Fibroblast of lung (primary cell): Measurements from ENCODE around the gene ENTPD3. TPM values are rescaled to one million over a fixed set of nuclear protein-coding genes. Genes with fewer than 3 reads are reported as not detected.

Experiments used
- DNase-seq, 2 donors: peaks; one replicate each; pipeline versions ENCODE4 v3.0.0 to v3.0.0-alpha.2; 2010; ENCODE audit warnings: low read depth in 2 of 2
- H2AFZ ChIP-seq: 2 replicates; pipeline ENCODE4 v1.5.1; 2012; ENCODE audit warnings: low read length, control low read depth, inconsistent platforms
- H3K27ac ChIP-seq: 2 replicates; pipeline ENCODE4 v1.5.1; 2011; ENCODE audit warnings: low read length, control low read depth; ENCODE audit not compliant: insufficient read depth
- H3K27me3 ChIP-seq: 2 replicates; pipeline ENCODE4 v1.5.1; 2011; ENCODE audit warnings: mild to moderate bottlenecking, low read length; ENCODE audit not compliant: control insufficient read depth, insufficient read depth
- H3K36me3 ChIP-seq: 2 replicates; pipeline ENCODE4 v1.5.1; 2011; ENCODE audit warnings: low read length; ENCODE audit not compliant: control insufficient read depth, insufficient read depth
- H3K4me1 ChIP-seq: 2 replicates; pipeline ENCODE4 v1.5.1; 2011; ENCODE audit warnings: low read length; ENCODE audit not compliant: control insufficient read depth, insufficient read depth; ENCODE audit errors: extremely low read depth
- H3K4me2 ChIP-seq: 2 replicates; pipeline ENCODE4 v1.5.1; 2011; ENCODE audit warnings: low read length, control low read depth; ENCODE audit not compliant: insufficient read depth; ENCODE audit errors: extremely low read depth
- H3K4me3 ChIP-seq, 4 experiments: fragments of 200-600 bp in 1 of 4; sonication (generic) in 1 of 4; replicated peaks in 1 of 4; 2 replicates each; pipeline ENCODE4 v1.5.1; 2011 to 2016; ENCODE audit warnings: low read length in 4 of 4, low read depth in 3 of 4, mild to moderate bottlenecking in 3 of 4, control low read depth in 2 of 4, inconsistent platforms in 1 of 4, mixed read lengths in 1 of 4; ENCODE audit not compliant: insufficient read depth in 1 of 4; ENCODE audit errors: control extremely low read depth in 1 of 4
- H3K79me2 ChIP-seq: 2 replicates; pipeline ENCODE4 v1.5.1; 2012; ENCODE audit warnings: mild to moderate bottlenecking, low read length, inconsistent platforms; ENCODE audit not compliant: control insufficient read depth, insufficient read depth
- H3K9ac ChIP-seq: 2 replicates; pipeline ENCODE4 v1.5.1; 2011; ENCODE audit warnings: mild to moderate bottlenecking, low read length, control low read depth; ENCODE audit not compliant: insufficient read depth
- H3K9me3 ChIP-seq: 2 replicates; pipeline ENCODE4 v1.5.1; 2012; ENCODE audit warnings: low read depth, low read length; ENCODE audit not compliant: control insufficient read depth, insufficient read depth
- H4K20me1 ChIP-seq: 2 replicates; pipeline ENCODE4 v1.5.1; 2011; ENCODE audit warnings: low read length; ENCODE audit not compliant: control insufficient read depth, insufficient read depth; ENCODE audit errors: extremely low read depth
- EZH2 ChIP-seq: IDR thresholded peaks from 2 replicates; pipeline ENCODE4 v1.5.1; 2012; ENCODE audit warnings: low read length, control low read depth, mild to moderate bottlenecking; ENCODE audit errors: missing control alignments
- polyA plus RNA-seq, 2 donors: library from polyadenylated mRNA; depleted of rRNA in 1 of 2; stranded (reverse) in 1 of 2; unstranded in 1 of 2; fragments of >200 nt; gene quantifications; 2 replicates each; pipeline ENCODE4 v1.2.1, GENCODE V29; 2011 to 2012; ENCODE audit warnings: missing spikeins in 1 of 2
- total RNA-seq: library from RNA; depleted of rRNA; stranded (reverse); fragments of >200 nt; gene quantifications from 2 replicates; pipeline ENCODE4 v1.2.1, GENCODE V29; 2014
- TF ChIP-seq, protein P1 (sequence below), 2 donors: IDR thresholded peaks in 1 of 2; conservative IDR thresholded peaks in 1 of 2; 1 replicate in 1 of 2; 2 replicates in 1 of 2; pipeline ENCODE4 v1.5.1; 2011 to 2012; ENCODE audit warnings: low read length in 2 of 2, control low read depth in 1 of 2, inconsistent platforms in 1 of 2, low read depth in 1 of 2, mild to moderate bottlenecking in 1 of 2

Gene ENTPD3
- total and polyA plus RNA-seq, 2 donors (not counting 1 experiment from before 2014, with no cell fraction given), result 0.05 TPM; not detected in 1

GRCh38 chr3:40453933-40454332, 66.9 kb downstream of the ENTPD3 start:
- no peak overlapping the region for H3K9ac ChIP-seq
- no peak overlapping the region for H3K27ac ChIP-seq
- TF ChIP-seq, protein P1, sequence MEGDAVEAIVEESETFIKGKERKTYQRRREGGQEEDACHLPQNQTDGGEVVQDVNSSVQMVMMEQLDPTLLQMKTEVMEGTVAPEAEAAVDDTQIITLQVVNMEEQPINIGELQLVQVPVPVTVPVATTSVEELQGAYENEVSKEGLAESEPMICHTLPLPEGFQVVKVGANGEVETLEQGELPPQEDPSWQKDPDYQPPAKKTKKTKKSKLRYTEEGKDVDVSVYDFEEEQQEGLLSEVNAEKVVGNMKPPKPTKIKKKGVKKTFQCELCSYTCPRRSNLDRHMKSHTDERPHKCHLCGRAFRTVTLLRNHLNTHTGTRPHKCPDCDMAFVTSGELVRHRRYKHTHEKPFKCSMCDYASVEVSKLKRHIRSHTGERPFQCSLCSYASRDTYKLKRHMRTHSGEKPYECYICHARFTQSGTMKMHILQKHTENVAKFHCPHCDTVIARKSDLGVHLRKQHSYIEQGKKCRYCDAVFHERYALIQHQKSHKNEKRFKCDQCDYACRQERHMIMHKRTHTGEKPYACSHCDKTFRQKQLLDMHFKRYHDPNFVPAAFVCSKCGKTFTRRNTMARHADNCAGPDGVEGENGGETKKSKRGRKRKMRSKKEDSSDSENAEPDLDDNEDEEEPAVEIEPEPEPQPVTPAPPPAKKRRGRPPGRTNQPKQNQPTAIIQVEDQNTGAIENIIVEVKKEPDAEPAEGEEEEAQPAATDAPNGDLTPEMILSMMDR (conservative IDR thresholded peaks at IDR 0.05 in 1 of 2, IDR thresholded peaks at IDR 0.05 in 1 of 2; ENCODE audit: low read depth in 1 of 2, low read length in 2 of 2), result no peak
- no peak for TF ChIP-seq EZH2
- no peaks in the 10 kb centered on the region for H3K36me3 ChIP-seq
- peak overlapping the region; percentile 30 to 79 (median 62) for H3K4me3 ChIP-seq
- no peaks in the 10 kb centered on the region for H3K9me3 ChIP-seq
- H4K20me1 ChIP-seq, result peaks cover 1% of the 10 kb centered on the region
- peak overlapping the region; percentile 74 for H3K4me2 ChIP-seq
- no peak overlapping the region for H2AFZ ChIP-seq
- peaks cover 18% of the 10 kb centered on the region for H3K79me2 ChIP-seq
- no peaks in the 10 kb centered on the region for H3K27me3 ChIP-seq
- peaks cover 5% of the 10 kb centered on the region for H3K4me1 ChIP-seq
- no peak for DNase-seq

GRCh38 chr3:40455328-40455727, 68.3 kb downstream of the ENTPD3 start:
- Histone ChIP-seq H3K36me3 (peaks cover 3% of the 10 kb centered on the region), H3K4me1 (peaks cover 5% of the 10 kb centered on the region)
- DNase-seq, result no peak

GRCh38 chr3:40456279-40456939, 69.4 kb downstream of the ENTPD3 start:
- Histone ChIP-seq H3K4me1 (peaks cover 5% of the 10 kb centered on the region), H4K20me1 (peaks cover 1% of the 10 kb centered on the region), H3K79me2 (peaks cover 30% of the 10 kb centered on the region), H3K9me3 (no peaks in the 10 kb centered on the region), H3K4me2 (peak overlapping the region; percentile 77), H3K9ac (peak overlapping the region; percentile 89), H3K27me3 (no peaks in the 10 kb centered on the region), H3K36me3 (peaks cover 3% of the 10 kb centered on the region), H3K4me3 (peak overlapping the region; percentile 33 to 98 (median 92)), H2AFZ (peak overlapping the region; percentile 1), H3K27ac (peak overlapping the region; percentile 96)
- no peak for DNase-seq
- no peak for TF ChIP-seq EZH2
- TF ChIP-seq, protein P1 (conservative IDR thresholded peaks at IDR 0.05 in 1 of 2, IDR thresholded peaks at IDR 0.05 in 1 of 2; ENCODE audit: low read depth in 1 of 2, low read length in 2 of 2), result no peak

More at GRCh38 chr3:40455328-40455727, 68.3 kb downstream of the ENTPD3 start:
- Histone ChIP-seq H3K4me2 (no peak overlapping the region), H3K9me3 (no peaks in the 10 kb centered on the region), H3K79me2 (peaks cover 28% of the 10 kb centered on the region), H2AFZ (no peak overlapping the region), H3K9ac (no peak overlapping the region), H3K27me3 (no peaks in the 10 kb centered on the region), H3K4me3 (no peak overlapping the region), H4K20me1 (peaks cover 1% of the 10 kb centered on the region), H3K27ac (no peak overlapping the region)
- no peak for TF ChIP-seq EZH2
- TF ChIP-seq, protein P1 (conservative IDR thresholded peaks at IDR 0.05 in 1 of 2, IDR thresholded peaks at IDR 0.05 in 1 of 2; ENCODE audit: low read depth in 1 of 2, low read length in 2 of 2), result no peak
